Right kidney (tissue), 1 donor: ENCODE data around the gene VPS13D.
A peak's percentile ranks its signal among the peaks of the same experiment; 100 is the strongest.

ENCODE experiments used
- DNase-seq: peaks from one replicate; pipeline ENCODE4 v3.0.0-alpha.2; 2016

VPS13D gene

GRCh38 chr1:12496154-12496961, 266.5 kb downstream of the VPS13D start:
- no peak for DNase-seq

- no peak for DNase-seq
Observed at GRCh38 chr1:12499539-12500240, 269.9 kb downstream of the VPS13D start.

GRCh38 chr1:12501661-12502060, 271.8 kb downstream of the VPS13D start:
- no peak for DNase-seq

- DNase-seq = no peak
Observed at GRCh38 chr1:12502336-12503109, 272.7 kb downstream of the VPS13D start.

- DNase-seq = no peak
Observed at GRCh38 chr1:12503709-12504108, 273.9 kb downstream of the VPS13D start.

GRCh38 chr1:12504601-12505000, 274.8 kb downstream of the VPS13D start:
- no peak for DNase-seq

GRCh38 chr1:12505231-12505630, 275.4 kb downstream of the VPS13D start:
- no peak for DNase-seq

GRCh38 chr1:12505639-12506280, 275.9 kb downstream of the VPS13D start:
- DNase-seq = no peak

GRCh38 chr1:12506281-12507280, 276.8 kb downstream of the VPS13D start:
- DNase-seq = no peak

- DNase-seq = no peak
Observed at GRCh38 chr1:12507631-12508030, 277.8 kb downstream of the VPS13D start.

- no peak for DNase-seq
Observed at GRCh38 chr1:12508849-12509248, 279.0 kb downstream of the VPS13D start.

GRCh38 chr1:12511128-12511484, 281.3 kb downstream of the VPS13D start:
- DNase-seq = no peak

- no peak for DNase-seq
Observed at GRCh38 chr1:12511516-12512468, 282.0 kb downstream of the VPS13D start.

GRCh38 chr1:12513181-12513580, 283.4 kb downstream of the VPS13D start:
- DNase-seq = no peak

GRCh38 chr1:12514590-12514989, 284.8 kb downstream of the VPS13D start:
- no peak for DNase-seq

- DNase-seq = no peak
Observed at GRCh38 chr1:12515234-12515633, 285.4 kb downstream of the VPS13D start.

GRCh38 chr1:12516741-12517140, 286.9 kb downstream of the VPS13D start:
- DNase-seq = no peak

- DNase-seq = peak; percentile 63
Observed at GRCh38 chr1:12518931-12519692, 289.3 kb downstream of the VPS13D start.

- no peak for DNase-seq
Observed at GRCh38 chr1:12519693-12520364, 290.0 kb downstream of the VPS13D start.
